Stomach (tissue), 9 donors: Measurements from ENCODE around the gene RBM14. TPM values are rescaled to one million over a fixed set of nuclear protein-coding genes. Genes with fewer than 3 reads are reported as not detected.

Experiments
- DNase-seq, 2 donors: peaks; one replicate each; pipeline versions ENCODE4 v3.0.0 to v3.0.0-alpha.2; 2013 to 2019
- H3K27ac ChIP-seq, 5 donors: fragments of 200-600 bp in 4 of 5; sonication (generic) in 4 of 5; one replicate each; pipeline ENCODE4 v1.5.1; 2013 to 2019; ENCODE audit warnings: mild to moderate bottlenecking in 1 of 5, moderate library complexity in 1 of 5
- H3K27me3 ChIP-seq, 3 donors: fragments of 200-600 bp; sonication (generic); one replicate each; pipeline ENCODE4 v1.5.1; 2017 to 2019; ENCODE audit warnings: mixed run types in 1 of 3
- H3K36me3 ChIP-seq, 4 donors: fragments of 200-600 bp; sonication (generic); 1 replicate in 3 of 4; 2 replicates in 1 of 4; pipeline ENCODE4 v1.5.1; 2016 to 2019
- H3K4me1 ChIP-seq, 4 donors: fragments of 200-600 bp; sonication (generic); one replicate each; pipeline ENCODE4 v1.5.1; 2016 to 2019
- H3K4me3 ChIP-seq, 4 donors: fragments of 200-600 bp; sonication (generic) in 3 of 4; one replicate each; pipeline ENCODE4 v1.5.1; 2016 to 2019; ENCODE audit warnings: mild to moderate bottlenecking in 1 of 4
- H3K9me3 ChIP-seq, 4 donors: fragments of 200-600 bp; sonication (generic); one replicate each; pipeline ENCODE4 v1.5.1; 2016 to 2019
- CTCF ChIP-seq, 7 experiments: fragments of 450-650 bp in 4 of 7; fragments of 200-600 bp in 3 of 7; sonication (generic) in 3 of 7; IDR thresholded peaks; one replicate each; pipeline ENCODE4 v1.5.1; 2016 to 2019; ENCODE audit warnings: antibody characterized with exemption in 7 of 7, control low read depth in 2 of 7, mild to moderate bottlenecking in 1 of 7
- EP300 ChIP-seq: sonication (generic); formaldehyde crosslinking; IDR thresholded peaks from one replicate; pipeline ENCODE4 v1.6.1; 2017; ENCODE audit warnings: antibody characterized with exemption
- POLR2A ChIP-seq, 4 donors: fragments of 450-650 bp; IDR thresholded peaks; one replicate each; pipeline ENCODE4 v1.6.1; 2016; ENCODE audit warnings: antibody characterized with exemption in 4 of 4, control low read depth in 2 of 4, mild to moderate bottlenecking in 1 of 4, moderate library complexity in 1 of 4
- POLR2AphosphoS5 ChIP-seq, 3 donors: sonication (generic); formaldehyde crosslinking; IDR thresholded peaks; one replicate each; pipeline ENCODE4 v1.6.1; 2016; ENCODE audit warnings: antibody characterized with exemption in 3 of 3
- WGBS, 5 donors: extraction: QIAGEN DNeasy Blood & Tissue Kit in 3 of 5; methylation state at CpG; one replicate each; pipeline versions ENCODE4 v1.1.5 to v1.1.7; 2013 to 2018; 5-methylcytosine and 5-hydroxymethylcytosine counted together
- intact Hi-C: fragments of 100-400 bp; cut with DNase I; formaldehyde crosslinking; loops from one replicate; pipeline ENCODE4 v1.15.1; 2023; ENCODE audit warnings: low total_unique reads
- polyA plus RNA-seq, 3 donors: library from polyadenylated mRNA; stranded (reverse); fragments of 200-250 nt; gene quantifications; one replicate each; pipeline ENCODE4 v1.2.3, GENCODE V29; 2013
- total RNA-seq, 5 donors: library from RNA; depleted of rRNA; stranded (reverse); fragments of >200 nt; gene quantifications; one replicate each; pipeline versions ENCODE4 v1.1.0 to v1.2.3, GENCODE V29; 2014 to 2016
- donor health status: healthy with polysubstance abuse.
- donor health status: Bipolar disorder and iron deficiency.
- donor health status: healthy.

The RBM14 gene
- total and polyA plus RNA-seq, 8 donors = 9.9 to 233 (median 34.0) TPM

GRCh38 chr11:66628061-66628603 lies 11.7 kb downstream of the RBM14 start:
- H3K4me1 ChIP-seq = peaks cover 13 to 56% (median 39%) of the 10 kb centered on the region in 4 donors
- no peak overlapping the region for H3K4me3 ChIP-seq
- TF ChIP-seq POLR2A (IDR thresholded peaks at IDR 0.05) = no peak
- no peak for TF ChIP-seq POLR2AphosphoS5 (IDR thresholded peaks at IDR 0.05)
- no peak for TF ChIP-seq EP300
- TF ChIP-seq CTCF (IDR thresholded peaks at IDR 0.05) = no peak
- intact Hi-C loops = no loop called here
- H3K36me3 ChIP-seq = peaks cover 48 to 88% (median 80%) of the 10 kb centered on the region in 4 donors
- 83 to 88% (median 85%) methylated on average over 7 of the region's 7 CpGs for WGBS, 5 donors
- DNase-seq = no peak
- no peak overlapping the region for H3K27ac ChIP-seq
- H3K27me3 ChIP-seq = no peaks in the 10 kb centered on the region
- H3K9me3 ChIP-seq = no peaks in the 10 kb centered on the region

- no peak for DNase-seq
- Histone ChIP-seq H3K4me1 (peaks cover 3 to 44% (median 29%) of the 10 kb centered on the region in 4 donors), H3K36me3 (peaks cover 44 to 86% (median 77%) of the 10 kb centered on the region in 4 donors), H3K27me3 (no peaks in the 10 kb centered on the region), H3K4me3 (no peak overlapping the region), H3K27ac (no peak overlapping the region), H3K9me3 (no peaks in the 10 kb centered on the region)
- TF ChIP-seq CTCF (IDR thresholded peaks at IDR 0.05) = no peak
- no peak for TF ChIP-seq POLR2A (IDR thresholded peaks at IDR 0.05)
- TF ChIP-seq POLR2AphosphoS5 (IDR thresholded peaks at IDR 0.05) = no peak
- TF ChIP-seq EP300 = no peak
- WGBS, 5 donors = 75 to 90% (median 84%) methylated on average over 2 of the region's 2 CpGs
- intact Hi-C loops = no loop called here
Measured at GRCh38 chr11:66629356-66629755, 12.9 kb downstream of the RBM14 start.

GRCh38 chr11:66631883-66632282 lies 15.5 kb downstream of the RBM14 start:
- WGBS, 5 donors = 81 to 87% (median 85%) methylated on average over 5 to 6 of the region's 6 CpGs

GRCh38 chr11:66632952-66633351 lies 16.5 kb downstream of the RBM14 start:
- intact Hi-C loops = no loop called here
- peaks cover 14 to 69% (median 49%) of the 10 kb centered on the region in 4 donors for H3K36me3 ChIP-seq

More at GRCh38 chr11:66631883-66632282, 15.5 kb downstream of the RBM14 start:
- Histone ChIP-seq H3K27me3 (no peaks in the 10 kb centered on the region), H3K4me3 (no peak overlapping the region), H3K27ac (no peak overlapping the region), H3K36me3 (peaks cover 24 to 80% (median 60%) of the 10 kb centered on the region in 4 donors), H3K9me3 (no peaks in the 10 kb centered on the region), H3K4me1 (peaks cover under 1 to 42% (median 21%) of the 10 kb centered on the region in 4 donors)
- intact Hi-C loops = no loop called here
- DNase-seq = no peak
- TF ChIP-seq POLR2AphosphoS5 (IDR thresholded peaks at IDR 0.05) = no peak
- no peak for TF ChIP-seq POLR2A (IDR thresholded peaks at IDR 0.05)
- TF ChIP-seq EP300 = no peak
- no peak for TF ChIP-seq CTCF (IDR thresholded peaks at IDR 0.05)

More at GRCh38 chr11:66632952-66633351, 16.5 kb downstream of the RBM14 start:
- Histone ChIP-seq H3K9me3 (no peaks in the 10 kb centered on the region), H3K27ac (no peak overlapping the region), H3K4me3 (no peak overlapping the region), H3K27me3 (no peaks in the 10 kb centered on the region), H3K4me1 (peaks cover 12 to 49% (median 27%) of the 10 kb centered on the region in 4 donors)
- DNase-seq = no peak
- 67 to 78% (median 77%) methylated on average over 2 of the region's 2 CpGs for WGBS, 5 donors
- TF ChIP-seq POLR2A (IDR thresholded peaks at IDR 0.05) (no peak), POLR2AphosphoS5 (IDR thresholded peaks at IDR 0.05) (no peak), EP300 (no peak), CTCF (IDR thresholded peaks at IDR 0.05) (no peak)
